DMS79 (cell line): ENCODE data around the gene SOX10.

ENCODE experiments used
- DNase-seq: peaks from one replicate; lab custom pipeline; 2025; lab: John Stamatoyannopoulos, UW

Gene SOX10

GRCh38 chr22:37983860-37984791 lies at the start of gene SOX10:
Gene SOX10 (minus strand): TSS chr22:37984555. CDS start chr22:37983784, 771 bp downstream.
- DNase-seq: no peak

- DNase-seq: no peak
Observed at GRCh38 chr22:38033522-38034277, 49.3 kb upstream of the SOX10 start.

GRCh38 chr22:38032681-38033521 lies 48.5 kb upstream of the SOX10 start:
- no peak for DNase-seq

- no peak for DNase-seq
Observed at GRCh38 chr22:38031491-38031890, 47.1 kb upstream of the SOX10 start.

- DNase-seq: no peak
Observed at GRCh38 chr22:38030311-38031133, 46.2 kb upstream of the SOX10 start.

GRCh38 chr22:38029901-38030300 lies 45.5 kb upstream of the SOX10 start:
- no peak for DNase-seq

- no peak for DNase-seq
Observed at GRCh38 chr22:38029370-38029769, 45.0 kb upstream of the SOX10 start.

GRCh38 chr22:38028344-38029130 lies 44.2 kb upstream of the SOX10 start:
- peak; percentile 76 for DNase-seq

- no peak for DNase-seq
Observed at GRCh38 chr22:38027487-38027886, 43.1 kb upstream of the SOX10 start.

- no peak for DNase-seq
Observed at GRCh38 chr22:38026130-38027111, 42.1 kb upstream of the SOX10 start.

GRCh38 chr22:38025514-38025913 lies 41.2 kb upstream of the SOX10 start:
- DNase-seq: no peak

GRCh38 chr22:38023045-38023444 lies 38.7 kb upstream of the SOX10 start:
- no peak for DNase-seq

GRCh38 chr22:38021206-38021605 lies 36.9 kb upstream of the SOX10 start:
- no peak for DNase-seq

GRCh38 chr22:38018938-38019827 lies 34.8 kb upstream of the SOX10 start:
- no peak for DNase-seq

- DNase-seq: no peak
Observed at GRCh38 chr22:38017939-38018885, 33.9 kb upstream of the SOX10 start.

- DNase-seq: no peak
Observed at GRCh38 chr22:38017272-38017920, 33.0 kb upstream of the SOX10 start.
